ENCODE measurements around the gene ENTPD8.

GRCh38 chr9:137393176-137394150 lies 47.7 kb downstream of the ENTPD8 start:
- TF ChIP-seq CTCF (conservative IDR thresholded peaks at IDR 0.05; ENCODE audit: low read depth, low read length), result no peak
- no peak for TF ChIP-seq EZH2 (IDR thresholded peaks at IDR 0.05; ENCODE audit: low read length, unreplicated experiment)
- TF ChIP-seq EZH2phosphoT487 (IDR thresholded peaks at IDR 0.05; ENCODE audit: borderline replicate concordance, low read length), result no peak
